Stimulated activated CD4-positive, alpha-beta T cell treated with anti-CD3 and anti-CD28 coated beads, Interleukin-4, amount 100 ng/mL, for 4 hours (primary cell): ENCODE results near the gene RAB18.
"Not testable (repeated sequence)": the region's sequence is repeated elsewhere in the genome, so short reads cannot be mapped to it uniquely, and the experiment has no call there.

Source experiments
- DNase-seq, 2 experiments: peaks; one replicate each; pipeline ENCODE4 v3.0.0-alpha.2; 2020

RAB18 gene

DNA sequence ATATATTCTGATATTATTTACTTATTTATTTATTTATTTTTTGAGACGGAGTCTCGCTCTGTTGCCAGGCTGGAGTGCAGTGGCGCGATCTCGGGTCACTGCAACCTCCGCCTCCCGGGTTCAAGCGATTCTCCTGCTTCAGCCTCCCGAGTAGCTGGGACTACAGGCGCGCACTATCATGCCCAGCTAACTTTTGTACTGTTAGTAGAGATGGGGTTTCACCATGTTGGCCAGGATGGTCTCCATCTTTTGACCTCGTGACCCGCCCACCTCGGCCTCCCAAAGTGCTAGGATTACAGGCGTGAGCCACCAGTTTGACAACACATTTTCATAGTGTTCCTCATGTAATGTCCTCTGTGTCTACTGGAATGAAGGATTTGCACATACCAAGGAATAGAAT lies 1.4 kb downstream of the RAB18 start:
- not testable (repeated sequence) for DNase-seq

DNA sequence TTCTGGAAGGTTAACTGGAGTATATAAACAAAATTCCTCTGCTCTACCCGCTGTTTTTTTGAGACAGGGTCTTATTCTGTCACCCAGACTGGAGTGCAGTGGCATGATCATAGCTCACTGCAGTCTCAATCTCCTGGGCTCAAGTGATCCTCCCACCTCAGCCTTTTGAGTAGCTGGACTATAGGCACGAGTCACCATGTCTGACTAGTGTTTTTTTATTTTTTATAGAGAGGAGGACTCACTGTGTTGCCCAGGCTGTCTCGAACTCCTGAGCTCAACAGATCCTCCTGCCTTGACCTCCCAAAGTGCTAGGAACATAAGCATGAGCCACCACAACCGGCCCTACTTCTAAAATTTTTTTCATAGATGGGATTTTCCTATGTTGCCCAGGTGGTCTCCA lies 2.2 kb downstream of the RAB18 start:
- DNase-seq: no peak

DNA sequence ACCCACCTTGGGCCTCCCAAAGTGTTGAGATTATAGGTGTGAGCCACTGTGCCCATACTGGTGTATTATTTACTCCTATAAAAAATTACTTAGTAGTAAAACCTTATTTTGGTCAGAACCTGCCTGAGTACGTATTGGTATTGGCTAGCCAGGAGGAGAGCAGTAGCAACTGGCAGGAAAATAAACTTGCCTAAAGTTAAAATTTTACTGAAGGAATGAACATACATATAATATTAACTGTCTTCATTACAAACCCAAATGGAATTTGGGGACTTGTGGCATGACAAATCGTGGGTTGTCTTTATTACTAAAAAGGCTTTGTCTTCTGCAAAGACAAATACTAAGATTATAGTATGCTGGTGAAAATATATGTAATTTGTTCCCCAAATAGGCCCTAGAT lies 8.4 kb downstream of the RAB18 start:
- no peak for DNase-seq

DNA sequence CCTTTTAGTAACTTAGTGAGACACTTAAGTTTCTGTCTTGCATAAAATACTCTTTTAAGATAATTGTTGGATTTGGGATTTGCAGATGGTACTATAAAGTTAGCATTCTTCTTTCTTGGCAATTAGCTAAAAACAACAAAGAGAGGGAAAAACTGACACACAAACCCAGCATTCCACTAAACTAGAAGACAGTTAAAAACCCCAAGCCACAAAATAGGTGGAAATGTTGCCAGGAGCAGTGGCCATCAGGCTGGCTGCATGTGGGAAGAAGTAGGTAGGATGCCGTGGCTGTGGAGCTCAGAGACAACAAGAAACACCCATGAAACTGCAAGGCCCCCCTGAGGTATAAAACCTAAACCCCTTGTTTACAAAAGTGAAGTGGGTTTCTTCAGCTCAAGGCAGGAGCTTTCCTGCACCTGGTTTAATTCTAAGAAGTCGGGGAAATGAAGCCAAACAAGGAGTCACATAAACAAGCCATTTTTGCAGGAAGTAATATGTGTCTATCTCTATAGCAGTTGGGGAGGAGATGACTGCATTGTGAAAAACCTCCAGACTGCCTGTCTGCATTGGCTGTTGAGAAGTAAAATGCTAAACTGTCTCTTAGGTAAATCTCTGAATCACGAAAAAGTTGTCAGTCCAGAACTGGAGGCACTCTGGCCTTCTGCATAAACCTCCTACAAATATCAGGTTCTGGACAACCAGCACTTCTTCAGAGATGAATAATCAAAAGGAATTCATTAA lies 9.5 kb downstream of the RAB18 start:
- no peak for DNase-seq

DNA sequence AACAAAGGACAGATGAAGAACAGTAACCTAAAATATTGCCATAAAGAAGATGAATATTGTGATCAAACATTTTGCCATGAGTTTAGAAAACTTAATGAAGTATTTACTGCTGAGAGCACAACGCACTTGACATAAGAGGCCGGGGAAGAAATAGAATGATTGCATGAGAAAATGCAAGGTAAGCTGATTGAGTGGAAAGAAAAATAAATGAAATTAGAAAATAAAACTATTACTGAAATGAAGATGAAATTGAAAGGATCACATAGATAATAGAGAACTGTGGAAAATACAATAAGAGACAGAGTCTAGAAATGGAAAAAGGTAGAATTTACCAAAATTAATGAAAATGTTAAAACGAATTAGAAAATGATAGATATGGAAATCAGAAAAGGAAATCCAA lies 10.1 kb downstream of the RAB18 start:
- no peak for DNase-seq

DNA sequence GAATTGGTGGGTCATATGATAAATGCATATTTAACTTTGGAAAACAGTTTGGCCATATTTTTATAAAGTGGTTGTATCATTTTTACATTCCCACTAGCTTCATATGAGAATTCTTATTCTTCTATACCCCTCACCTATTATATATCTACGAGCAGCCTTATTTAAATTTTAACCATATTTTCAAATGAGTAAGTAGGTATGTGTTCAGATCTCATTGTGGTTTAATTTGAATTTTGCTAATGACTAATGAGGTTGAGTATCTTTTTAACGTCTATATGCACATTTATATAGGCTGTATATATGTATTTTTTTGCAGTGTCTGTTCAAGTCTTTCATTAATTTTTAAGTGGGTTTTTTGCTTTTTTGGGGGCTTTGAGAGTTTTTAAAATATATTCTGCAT lies 14.2 kb downstream of the RAB18 start:
- DNase-seq: no peak

DNA sequence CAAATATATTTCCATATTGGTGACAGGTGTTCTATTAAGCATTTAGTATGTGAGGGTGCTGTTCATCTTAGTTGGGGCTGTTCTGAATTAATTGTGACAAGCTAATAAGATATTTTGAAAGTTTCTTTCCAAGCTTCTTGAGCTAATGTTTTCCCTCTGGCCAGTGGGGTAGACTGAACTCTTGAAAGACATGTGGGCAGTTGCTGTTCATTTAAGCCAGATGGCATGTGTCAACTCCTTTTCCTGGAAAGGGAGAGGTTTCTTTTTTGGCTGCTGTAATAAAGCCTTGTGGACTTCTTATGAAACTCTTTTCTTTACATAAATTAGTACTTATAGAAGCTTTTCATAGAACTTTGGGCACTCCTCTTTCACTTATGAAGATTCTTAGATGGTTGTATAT lies 21.7 kb downstream of the RAB18 start:
- DNase-seq: no peak

DNA sequence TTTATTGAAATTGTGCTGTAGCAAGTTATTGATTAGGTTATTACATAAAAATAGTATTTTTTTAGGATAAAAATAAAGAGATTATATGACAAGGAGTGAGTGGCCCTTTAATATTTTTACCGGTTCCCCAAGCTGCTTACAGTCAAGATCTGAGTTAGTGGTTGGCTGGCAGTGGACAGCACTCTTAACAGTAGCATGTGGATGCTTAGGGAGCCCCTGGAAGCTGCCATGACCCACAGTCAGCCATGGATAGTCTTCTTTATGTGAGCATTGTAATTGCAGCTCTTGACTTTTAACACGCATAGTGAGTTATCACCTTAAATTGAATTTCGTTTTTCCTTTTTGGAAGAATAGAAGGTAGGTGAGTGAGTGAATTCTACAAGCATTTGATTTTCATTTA lies 22.1 kb downstream of the RAB18 start:
- no peak for DNase-seq

DNA sequence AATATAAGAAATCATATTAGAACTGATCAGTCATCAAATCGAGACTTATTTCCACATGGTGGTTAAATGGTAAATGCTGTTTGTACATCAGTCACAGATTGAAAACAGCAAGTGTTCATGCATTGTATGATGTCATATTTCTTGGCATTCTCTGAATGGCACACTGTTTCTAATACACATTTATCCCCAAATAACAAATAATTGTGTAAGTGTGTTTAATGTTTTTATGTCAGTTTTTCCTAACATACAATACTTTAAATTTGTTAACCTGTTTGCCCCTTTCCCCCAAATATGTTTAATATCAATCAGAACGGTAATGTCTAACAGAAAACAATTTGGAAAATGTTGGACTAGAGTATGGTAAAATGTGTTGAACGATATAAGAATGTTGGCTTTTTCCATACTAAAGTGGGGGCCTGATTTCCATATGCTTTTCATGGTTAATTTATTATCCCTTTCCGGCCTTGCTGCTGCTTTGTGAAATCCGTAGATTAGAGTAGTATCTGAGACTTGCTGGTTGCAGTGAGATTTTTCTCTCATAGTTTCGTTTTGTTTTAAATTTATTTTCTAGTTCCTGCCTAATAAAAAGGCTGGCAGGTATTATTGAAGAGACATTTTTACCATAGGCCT lies 23.7 kb downstream of the RAB18 start:
- DNase-seq: no peak

DNA sequence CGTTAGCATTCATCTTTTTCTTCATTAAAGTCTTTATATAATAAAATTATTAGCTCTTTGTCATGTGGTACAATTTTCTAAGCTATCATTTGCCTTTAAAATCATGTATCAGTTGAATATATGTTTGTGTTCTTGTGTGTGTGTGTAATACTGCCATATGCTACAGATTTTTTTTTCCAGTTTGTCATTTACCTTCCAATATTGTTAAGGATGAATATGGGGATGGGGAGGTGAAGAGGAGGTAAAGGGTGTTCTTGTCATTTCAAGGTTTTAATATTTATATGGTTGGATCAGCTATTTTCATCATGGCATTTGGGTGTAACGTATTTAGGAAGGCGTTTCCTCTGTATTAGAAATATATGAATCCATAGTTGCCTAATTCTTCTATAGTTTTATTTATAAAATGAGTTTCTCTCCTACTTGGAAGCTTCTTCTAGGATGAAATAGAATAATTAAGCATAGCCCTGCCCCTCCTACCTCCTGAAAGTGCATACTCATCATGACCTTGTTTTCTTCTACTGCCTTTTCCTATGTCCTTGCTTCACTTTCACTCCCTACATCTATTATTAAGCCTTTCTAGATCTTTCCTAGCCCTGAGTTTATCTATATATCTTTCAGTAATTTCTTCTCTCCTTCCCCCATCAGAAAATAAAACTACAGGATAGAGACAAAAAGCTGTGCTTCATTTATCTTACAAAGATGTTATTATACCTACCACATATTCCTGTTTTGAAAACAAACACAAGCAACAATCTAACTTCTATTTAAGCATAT lies 25.1 kb downstream of the RAB18 start:
- DNase-seq: no peak

DNA sequence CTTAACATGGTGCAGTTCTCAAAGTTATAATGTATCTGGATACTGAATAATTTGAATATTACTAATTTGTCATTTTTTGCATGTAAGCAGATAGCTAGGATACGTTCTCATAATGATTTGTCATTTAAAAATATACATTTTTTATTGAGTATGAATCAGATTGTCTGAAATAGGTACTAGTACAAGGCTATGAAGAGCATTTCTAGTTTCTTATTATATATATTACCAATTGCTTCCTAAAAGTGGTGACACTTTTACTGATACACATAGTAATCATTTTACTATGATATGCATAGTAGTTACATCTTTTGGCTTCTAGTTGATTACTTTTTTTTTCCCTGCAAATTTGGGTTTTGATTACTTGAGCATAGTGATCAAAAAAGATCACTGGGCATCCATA lies 26.4 kb downstream of the RAB18 start:
- no peak for DNase-seq

DNA sequence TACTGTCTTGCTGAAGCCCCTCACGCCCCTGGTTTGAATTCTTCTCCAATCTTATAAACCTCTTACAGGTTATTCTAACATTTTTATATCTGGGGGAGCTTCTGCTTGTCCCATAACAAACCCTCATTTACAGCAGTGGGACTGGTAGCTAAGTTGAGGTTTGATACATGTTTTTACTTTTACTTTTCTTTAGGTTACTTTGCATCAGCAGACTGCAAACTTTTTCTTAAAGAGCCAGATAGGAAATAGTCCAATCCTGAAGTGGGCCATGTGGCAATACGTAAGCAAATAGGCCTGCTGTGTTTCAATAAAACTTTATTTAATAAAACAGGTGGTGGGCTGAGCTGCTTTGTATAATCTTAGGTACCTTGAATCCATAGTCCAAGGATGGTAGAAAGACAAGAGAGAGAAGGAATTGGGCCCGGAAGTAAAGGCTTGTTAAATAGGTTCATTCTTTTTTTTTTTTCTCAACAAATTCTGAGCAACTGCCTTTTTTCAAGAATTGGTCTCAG lies 27.3 kb downstream of the RAB18 start:
- no peak for DNase-seq

DNA sequence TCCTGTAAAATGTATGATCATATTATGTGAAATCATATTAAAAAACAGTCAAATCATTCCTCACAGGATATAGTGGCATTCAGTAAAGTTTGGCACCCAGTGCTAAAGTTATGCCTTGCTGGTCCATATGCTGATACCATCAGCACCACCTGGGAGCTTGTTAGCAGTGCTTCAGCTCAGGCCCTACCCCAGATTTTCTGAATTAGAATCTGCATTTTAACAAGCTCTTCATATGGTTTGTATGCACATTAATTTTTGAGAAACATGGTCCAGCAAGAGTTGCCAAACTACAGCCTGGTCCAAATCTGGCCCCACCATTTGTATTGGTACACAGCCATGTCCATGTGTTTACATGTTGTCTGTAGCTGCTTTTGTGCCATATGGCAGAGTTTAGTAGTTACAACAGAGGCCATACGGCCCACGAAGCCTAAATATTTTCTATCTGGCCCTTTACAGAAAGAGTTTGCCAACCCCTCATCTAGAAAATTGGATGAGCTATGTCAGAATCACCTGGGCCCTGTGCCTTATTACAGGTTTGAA lies 30.1 kb downstream of the RAB18 start:
- DNase-seq: no peak

DNA sequence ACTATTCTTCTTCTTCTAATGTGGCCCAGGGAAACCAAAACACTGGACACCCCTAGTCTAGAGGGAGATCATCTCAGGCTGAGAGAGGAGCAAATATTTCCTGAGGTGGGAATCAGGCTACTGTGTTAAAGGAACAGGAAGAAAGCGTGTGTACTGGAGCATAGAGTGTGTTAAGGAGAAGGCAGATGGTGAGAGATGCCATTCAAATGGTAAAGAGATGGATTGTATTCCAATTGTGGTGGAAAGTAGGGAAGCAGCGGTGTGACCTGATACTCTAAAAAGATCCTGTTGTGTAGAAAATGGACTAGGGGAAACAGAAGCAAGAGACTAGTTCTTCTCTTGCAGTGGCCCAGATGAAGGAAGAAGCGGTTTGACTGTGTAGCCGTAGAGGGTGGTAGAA lies 31.2 kb downstream of the RAB18 start:
- no peak for DNase-seq

DNA sequence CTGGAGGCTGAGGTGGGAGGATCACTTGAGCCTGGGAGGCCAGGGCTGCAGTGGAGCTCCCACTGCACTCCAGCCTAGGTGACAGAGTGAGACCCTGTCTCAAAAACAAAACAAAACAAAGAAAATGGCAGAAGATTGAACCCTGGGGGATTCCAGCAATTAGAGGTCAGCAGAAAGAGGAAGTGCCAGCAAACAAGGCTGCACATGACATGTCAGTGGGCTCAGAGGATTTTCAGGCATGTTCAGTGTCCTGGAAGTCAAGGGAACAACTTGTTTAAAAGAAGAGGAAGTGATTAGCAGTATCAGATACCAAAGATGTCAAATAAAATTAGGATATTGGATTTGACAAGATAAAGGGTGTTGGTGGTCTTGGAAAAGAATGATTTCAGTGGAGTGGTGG lies 32.3 kb downstream of the RAB18 start:
- DNase-seq: no peak

DNA sequence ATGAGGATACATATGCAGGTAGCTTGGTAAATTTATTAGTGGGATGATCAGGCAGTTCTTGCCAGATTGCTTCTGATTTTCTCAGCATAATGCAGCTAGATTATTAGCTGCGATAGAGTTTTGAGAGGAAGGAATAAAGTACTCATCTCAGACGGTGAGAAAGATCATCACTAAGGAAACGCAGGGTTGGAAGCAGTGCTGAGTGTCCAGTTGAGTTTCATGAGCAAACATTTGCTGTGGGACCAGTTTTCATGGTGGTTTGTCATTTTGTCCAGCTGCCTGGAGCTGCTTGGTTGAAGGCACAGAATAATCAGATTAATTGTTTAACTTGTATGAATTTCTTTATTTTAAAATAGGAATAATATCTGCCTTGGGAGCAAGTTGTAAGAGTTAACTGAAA lies 33.1 kb downstream of the RAB18 start:
- no peak for DNase-seq

DNA sequence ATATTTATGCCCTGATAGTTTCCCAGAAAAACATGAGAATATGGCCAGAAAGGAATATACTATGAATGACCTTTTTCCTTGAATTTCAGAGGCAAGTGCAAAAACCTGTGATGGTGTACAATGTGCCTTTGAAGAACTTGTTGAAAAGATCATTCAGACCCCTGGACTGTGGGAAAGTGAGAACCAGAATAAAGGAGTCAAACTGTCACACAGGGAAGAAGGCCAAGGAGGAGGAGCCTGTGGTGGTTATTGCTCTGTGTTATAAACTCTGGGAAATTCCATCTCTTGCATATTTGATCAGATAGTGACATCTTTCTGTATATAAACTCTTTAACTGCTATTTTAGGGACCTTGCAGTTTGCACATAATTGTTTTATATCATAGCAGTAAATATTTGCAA lies 33.7 kb downstream of the RAB18 start:
- no peak for DNase-seq

DNA sequence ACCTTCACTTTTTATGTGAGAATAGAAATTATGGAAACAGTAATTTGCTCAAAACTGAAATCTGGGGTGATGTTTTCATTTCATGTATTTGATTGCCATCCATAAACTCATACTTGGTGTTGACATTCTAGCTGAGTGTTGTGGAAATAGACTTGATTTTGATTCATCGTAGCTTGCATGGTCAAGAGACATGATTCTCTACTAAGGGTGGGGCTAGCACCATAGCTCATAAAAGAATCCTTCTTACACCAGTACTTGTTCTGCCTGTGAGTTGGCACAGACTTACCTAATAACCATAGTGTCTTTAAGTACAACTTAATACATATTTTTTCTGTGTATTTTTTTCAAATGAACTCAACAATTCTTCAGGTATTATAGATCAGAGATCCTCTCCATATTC lies 36.6 kb downstream of the RAB18 start:
- no peak for DNase-seq

DNA sequence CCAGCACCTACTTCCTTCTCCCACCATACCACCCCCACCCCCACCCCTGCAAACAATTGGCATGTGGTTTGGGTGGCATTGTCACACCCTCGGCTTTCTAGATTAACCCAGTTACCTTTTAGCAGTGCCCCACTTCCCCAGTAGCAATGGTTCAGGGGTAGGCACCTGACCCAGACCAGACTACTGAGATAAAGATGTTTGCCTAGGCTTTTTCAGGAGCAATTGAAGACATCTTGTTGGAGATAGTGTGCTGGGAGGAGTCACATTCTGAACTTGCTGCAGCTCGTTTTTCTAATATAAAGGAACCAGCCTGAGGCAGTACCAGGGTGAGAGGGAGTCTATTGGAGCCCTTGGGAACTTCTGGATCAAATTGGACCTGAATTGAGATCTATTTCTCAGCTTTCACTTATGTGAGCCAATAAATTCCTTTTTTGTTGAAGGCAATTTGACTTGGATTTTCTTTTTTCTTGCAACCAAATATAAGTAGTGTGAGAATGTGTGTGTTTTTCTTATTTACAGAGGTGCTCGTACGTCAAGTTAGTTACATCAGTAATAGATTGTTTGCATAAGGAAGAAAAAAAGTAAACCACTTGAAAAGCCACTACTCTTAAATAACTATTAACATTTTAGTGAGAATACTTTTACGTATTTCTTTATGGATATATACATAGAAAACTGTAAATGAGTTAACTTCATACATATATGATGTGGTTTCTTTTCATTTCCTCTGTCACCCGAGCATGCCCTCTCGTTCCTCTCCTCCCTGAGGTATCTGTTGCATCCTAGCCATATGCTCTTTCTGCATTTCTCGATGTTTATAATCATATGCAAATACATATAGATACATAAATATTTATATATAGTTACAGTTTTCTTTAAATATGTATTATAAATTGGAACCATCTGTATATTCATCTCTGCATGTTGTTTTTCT lies 38.0 kb downstream of the RAB18 start:
- no peak for DNase-seq

DNA sequence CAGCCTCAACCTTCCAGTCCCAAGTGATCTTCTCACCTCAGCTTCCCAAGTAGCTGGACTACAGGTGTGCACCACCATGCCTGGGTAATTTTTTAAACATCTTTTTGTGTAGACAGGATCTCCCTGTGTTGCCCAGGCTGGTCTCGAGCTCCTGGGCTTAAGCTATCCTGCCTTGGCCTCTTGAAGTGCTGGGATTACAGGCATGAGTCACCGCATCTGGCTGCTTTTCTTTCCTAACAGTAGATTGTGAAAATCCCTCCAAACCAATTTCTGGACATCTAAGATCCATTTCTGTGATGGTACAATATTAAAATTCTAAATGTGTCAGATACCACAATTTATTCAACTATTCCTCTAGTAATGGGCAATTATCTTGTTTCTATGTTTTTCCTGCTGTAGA lies 38.7 kb downstream of the RAB18 start:
- DNase-seq: no peak

DNA sequence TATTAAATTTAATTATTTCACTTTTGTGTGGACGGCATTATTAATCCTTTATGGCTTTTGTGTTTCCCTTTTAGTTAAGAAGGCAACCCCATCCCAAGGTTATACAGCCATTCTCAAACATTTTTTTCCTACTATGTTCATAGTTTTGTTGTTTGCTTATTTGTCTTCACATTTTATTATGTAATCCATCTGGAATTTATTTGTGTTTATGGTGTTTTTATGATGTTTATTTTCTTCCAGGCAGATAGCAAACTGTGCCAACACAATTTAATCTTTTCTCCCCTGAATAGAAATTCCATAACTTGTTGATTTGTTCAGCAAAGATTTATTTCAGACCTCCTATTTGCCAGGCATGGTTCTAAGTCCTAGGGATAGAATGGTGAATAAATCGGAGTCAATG lies 42.9 kb downstream of the RAB18 start:
- DNase-seq: no peak

DNA sequence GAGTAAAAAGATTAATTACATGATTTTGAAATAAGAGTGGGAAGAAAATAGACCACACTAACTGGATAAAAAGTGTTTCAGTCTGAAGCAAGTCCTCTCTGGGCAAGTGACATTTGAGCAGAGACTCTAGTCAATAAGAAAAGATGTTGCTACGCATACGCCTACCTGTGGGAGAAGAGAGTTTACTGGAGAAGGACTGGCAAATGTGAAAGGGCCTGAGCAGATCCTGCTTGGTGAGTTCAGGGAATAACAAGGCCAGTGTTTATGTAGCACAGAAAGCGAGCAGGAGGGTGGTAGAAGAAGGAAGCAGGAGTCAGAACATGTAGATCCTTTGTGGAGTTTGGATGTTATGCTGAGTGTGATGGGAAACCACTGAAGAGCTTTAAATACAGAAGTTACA lies 43.4 kb downstream of the RAB18 start:
- no peak for DNase-seq

DNA sequence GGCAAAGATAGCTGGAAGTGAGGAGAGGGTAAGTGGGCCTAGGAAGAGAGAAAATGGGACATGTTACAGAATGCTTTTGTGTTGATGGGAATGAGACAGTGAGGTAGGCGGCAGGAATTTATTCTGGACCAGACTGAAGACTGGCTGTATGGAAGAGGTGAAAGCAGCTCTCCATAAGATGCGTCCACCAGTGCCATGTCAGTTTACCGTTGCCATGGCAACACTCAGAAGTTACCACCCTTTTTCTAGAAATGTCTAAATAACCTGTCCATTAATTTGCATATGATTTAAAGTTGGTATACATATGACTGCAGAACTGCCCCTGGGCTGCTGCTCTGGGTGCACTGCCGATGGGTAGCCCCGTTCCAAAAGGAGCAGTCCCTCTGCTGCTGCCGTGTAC lies 46.7 kb downstream of the RAB18 start:
- DNase-seq: no peak
